ENCODE data around the gene CCDC88B.

DNA sequence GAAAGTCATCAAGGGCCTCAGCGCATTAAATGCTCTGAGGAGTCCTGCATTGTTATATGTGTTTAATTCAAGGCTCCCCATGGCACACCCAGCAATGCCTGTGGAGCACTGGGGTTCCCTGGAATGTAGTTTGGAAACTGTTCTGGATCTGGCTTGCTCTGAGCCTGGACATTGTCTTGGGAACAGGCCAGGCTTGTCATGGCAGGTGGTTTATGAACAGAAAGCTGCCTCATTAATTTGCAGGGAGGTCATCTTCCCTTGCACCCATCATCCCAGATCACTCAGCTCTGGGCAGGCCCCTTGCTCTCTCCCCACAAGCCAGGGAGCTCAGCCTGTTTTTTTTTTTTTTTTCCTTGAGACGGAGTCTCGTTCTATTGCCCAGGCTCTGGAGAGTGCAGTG lies 51.8 kb downstream of the CCDC88B start:
- TF ChIP-seq YY1 (IDR thresholded peaks at IDR 0.05): no peak
- TF ChIP-seq, protein P1, sequence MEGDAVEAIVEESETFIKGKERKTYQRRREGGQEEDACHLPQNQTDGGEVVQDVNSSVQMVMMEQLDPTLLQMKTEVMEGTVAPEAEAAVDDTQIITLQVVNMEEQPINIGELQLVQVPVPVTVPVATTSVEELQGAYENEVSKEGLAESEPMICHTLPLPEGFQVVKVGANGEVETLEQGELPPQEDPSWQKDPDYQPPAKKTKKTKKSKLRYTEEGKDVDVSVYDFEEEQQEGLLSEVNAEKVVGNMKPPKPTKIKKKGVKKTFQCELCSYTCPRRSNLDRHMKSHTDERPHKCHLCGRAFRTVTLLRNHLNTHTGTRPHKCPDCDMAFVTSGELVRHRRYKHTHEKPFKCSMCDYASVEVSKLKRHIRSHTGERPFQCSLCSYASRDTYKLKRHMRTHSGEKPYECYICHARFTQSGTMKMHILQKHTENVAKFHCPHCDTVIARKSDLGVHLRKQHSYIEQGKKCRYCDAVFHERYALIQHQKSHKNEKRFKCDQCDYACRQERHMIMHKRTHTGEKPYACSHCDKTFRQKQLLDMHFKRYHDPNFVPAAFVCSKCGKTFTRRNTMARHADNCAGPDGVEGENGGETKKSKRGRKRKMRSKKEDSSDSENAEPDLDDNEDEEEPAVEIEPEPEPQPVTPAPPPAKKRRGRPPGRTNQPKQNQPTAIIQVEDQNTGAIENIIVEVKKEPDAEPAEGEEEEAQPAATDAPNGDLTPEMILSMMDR (IDR thresholded peaks at IDR 0.05; ENCODE audit: low read depth, low read length, missing input control): no peak
- TF ChIP-seq NR2F2 (IDR thresholded peaks at IDR 0.05): no peak
- no peak for TF ChIP-seq HNF4G (IDR thresholded peaks at IDR 0.05)
- no peak for TF ChIP-seq MAX (IDR thresholded peaks at IDR 0.05)
- TF ChIP-seq RAD21 (IDR thresholded peaks at IDR 0.05): no peak
- no peak for TF ChIP-seq EGR1 (IDR thresholded peaks at IDR 0.05; ENCODE audit: low read depth in 2 of 2)
- TF ChIP-seq JUND (IDR thresholded peaks at IDR 0.05): no peak
- TF ChIP-seq, protein P2, sequence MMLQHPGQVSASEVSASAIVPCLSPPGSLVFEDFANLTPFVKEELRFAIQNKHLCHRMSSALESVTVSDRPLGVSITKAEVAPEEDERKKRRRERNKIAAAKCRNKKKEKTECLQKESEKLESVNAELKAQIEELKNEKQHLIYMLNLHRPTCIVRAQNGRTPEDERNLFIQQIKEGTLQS (IDR thresholded peaks at IDR 0.05): no peak
- TF ChIP-seq TAF1 (conservative IDR thresholded peaks at IDR 0.05): no peak
- no peak for TF ChIP-seq ZBTB33 (IDR thresholded peaks at IDR 0.05)
- TF ChIP-seq SP1 (IDR thresholded peaks at IDR 0.05): no peak
- TF ChIP-seq FOXA1 (IDR thresholded peaks at IDR 0.05): no peak
- no peak for TF ChIP-seq REST (IDR thresholded peaks at IDR 0.05)

Measured in liver (tissue), 3 donors.